ENCODE data around the gene ZMYND8.

DNA sequence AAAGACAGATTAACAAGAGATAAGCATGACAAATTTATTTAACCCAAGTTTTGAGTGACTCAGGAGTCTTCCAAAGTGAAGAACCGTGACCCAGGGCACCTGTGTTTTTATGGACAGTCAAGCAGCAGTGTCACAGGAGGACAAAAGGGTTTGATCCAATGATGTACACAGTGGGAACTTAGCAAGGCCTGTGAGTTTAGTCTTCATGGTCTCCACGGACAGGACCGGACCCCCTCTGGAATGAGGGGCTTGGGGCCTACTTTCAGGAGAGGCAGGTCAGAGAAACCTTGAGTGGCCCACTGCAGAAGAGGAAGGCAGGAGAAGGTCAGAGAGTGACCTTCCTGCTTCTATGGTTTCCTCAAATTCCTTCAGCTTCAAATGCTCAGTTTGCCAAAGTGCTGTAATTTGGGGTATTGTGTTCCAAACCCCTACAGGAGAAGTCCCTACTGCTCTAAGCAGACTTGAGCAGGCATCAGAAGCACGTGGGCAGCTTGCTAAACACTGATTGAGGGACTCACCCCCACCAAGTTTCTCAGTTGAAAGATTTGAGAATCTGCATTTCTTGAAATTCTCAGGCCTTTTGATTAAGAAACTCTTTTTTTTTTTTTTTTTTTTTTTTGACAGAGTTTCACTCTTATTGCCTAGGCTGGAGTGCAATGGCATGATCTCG, 26.4 kb upstream of the ZMYND8 start:
- TF ChIP-seq, protein P1, sequence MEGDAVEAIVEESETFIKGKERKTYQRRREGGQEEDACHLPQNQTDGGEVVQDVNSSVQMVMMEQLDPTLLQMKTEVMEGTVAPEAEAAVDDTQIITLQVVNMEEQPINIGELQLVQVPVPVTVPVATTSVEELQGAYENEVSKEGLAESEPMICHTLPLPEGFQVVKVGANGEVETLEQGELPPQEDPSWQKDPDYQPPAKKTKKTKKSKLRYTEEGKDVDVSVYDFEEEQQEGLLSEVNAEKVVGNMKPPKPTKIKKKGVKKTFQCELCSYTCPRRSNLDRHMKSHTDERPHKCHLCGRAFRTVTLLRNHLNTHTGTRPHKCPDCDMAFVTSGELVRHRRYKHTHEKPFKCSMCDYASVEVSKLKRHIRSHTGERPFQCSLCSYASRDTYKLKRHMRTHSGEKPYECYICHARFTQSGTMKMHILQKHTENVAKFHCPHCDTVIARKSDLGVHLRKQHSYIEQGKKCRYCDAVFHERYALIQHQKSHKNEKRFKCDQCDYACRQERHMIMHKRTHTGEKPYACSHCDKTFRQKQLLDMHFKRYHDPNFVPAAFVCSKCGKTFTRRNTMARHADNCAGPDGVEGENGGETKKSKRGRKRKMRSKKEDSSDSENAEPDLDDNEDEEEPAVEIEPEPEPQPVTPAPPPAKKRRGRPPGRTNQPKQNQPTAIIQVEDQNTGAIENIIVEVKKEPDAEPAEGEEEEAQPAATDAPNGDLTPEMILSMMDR (IDR thresholded peaks at IDR 0.05), result no peak
- TF ChIP-seq POLR2A (IDR thresholded peaks at IDR 0.05) (no peak), POLR2AphosphoS5 (IDR thresholded peaks at IDR 0.05) (no peak)
